Activated CD8-positive, alpha-beta memory T cell treated with anti-CD3 and anti-CD28 coated beads, Interleukin-2, amount 50 U/mL, for 1 hour (primary cell): Measurements from ENCODE around the gene CTNNA2.

Experiments used
- DNase-seq: peaks from one replicate; pipeline ENCODE4 v3.0.0-alpha.2; 2020; ENCODE audit errors: extremely low read depth

CTNNA2 gene

DNA sequence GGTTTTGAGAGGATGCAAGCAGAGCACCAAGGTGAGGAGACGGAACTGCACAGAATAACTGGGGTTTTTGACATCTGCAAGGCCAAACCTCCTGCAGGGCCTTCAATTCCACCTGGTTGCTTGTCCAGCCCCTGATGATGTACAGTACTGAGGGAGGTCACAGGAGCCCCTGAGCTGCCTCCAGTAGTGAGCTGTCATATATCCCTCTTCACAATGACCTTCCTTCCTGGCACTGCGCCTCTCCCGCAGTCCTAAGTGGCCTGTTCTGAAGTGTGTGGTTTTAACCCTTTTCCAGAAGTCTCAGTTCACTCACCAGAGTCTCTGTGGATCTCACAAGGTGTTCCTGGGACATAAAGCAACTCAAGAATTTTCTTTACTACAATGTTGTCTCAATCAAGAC lies 746.4 kb downstream of the CTNNA2 start:
- no peak for DNase-seq

DNA sequence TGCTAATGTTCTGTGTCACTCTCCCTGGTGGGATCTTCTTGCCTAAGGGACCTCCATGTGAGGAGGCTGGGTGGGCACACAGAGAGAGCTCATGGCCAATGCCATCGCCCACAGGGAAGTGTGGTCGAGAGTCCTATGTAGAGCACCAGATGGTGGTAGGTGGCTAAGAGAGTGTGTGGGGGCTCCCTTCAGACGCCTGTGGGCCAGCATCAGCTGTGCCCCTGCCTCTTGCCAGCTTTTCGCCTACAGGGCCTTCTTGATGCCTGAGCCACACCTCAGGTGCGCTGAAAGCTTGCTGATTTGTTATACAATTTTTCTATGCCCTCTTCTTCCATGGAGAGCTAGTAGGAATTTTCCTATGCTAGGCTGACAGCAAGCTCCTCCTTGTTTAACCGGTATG lies 753.4 kb downstream of the CTNNA2 start:
- DNase-seq = no peak

DNA sequence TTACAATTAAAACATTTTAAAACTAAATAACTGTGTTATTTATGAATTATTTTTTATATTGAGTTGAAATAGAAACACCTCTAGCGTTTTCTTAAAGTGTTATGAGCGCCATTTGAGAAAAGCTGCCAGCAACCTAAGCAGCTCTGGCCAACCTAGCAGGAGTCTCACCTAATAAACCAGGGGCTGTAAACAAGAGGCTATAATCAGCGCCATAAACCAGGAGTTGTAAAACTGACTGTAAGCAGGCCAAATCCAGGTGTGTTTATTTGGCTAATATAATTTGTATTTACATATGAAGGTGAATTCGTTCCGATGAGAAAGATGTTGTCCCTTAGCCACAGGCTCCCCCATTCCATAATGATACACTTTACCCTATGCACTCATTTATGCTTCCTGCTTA lies 757.0 kb downstream of the CTNNA2 start:
- no peak for DNase-seq

DNA sequence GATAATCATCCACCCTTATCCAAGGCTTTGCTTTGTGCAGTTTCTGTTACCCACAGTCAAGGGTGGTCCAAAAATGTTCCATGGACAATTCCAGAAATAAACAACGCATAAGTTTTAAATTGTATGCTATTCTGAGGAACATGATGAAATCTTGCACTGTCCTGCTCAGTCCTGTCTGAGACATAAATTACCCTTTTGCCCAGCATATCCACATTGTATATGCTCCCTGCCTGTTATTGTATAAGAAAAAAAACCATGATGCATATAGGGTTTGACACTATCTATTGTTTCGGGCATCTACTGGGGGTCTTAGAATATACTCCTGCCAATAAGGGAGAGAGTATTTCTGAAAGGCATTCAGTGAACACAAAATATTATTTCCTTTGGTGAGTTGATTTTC lies 767.7 kb downstream of the CTNNA2 start:
- DNase-seq = no peak

DNA sequence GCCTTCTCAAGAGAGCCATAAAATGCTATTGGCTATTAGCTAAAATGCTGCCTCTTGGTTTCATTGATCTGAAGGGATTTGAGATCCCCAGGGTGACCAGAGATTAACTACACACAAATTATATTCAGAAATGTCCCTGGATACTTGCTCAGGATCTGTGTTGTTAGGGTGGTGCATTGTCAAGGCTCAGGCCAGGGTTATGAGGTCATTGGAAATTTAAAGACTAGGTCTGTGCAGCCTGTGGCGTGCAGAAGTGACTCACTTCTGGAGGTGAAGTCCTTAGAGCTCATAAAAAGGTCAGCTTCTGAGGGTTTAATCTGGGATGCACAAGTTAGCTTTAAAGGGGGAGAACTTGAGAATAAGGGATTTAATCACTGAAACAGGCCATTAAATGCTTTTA lies 768.2 kb downstream of the CTNNA2 start:
- no peak for DNase-seq

DNA sequence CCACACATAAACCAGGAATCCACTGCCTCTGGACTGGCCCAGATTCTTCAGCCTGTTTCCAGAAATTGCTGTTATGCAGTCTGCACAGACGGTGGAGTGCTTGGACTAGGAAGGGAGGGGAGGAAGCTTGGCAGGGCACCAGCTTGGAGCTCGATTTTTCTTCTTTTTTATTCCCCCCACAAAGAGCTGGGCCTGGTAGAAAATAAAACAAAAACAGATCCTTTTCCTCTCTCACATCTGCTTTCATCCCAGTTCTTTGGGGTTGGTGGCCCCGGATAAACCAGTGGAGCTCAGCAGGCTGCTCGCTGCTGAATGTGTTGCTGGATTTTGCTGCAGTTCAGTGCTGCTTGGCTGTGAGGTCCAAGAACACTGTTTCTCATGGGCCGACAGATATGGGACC lies 775.7 kb downstream of the CTNNA2 start:
- DNase-seq = no peak

DNA sequence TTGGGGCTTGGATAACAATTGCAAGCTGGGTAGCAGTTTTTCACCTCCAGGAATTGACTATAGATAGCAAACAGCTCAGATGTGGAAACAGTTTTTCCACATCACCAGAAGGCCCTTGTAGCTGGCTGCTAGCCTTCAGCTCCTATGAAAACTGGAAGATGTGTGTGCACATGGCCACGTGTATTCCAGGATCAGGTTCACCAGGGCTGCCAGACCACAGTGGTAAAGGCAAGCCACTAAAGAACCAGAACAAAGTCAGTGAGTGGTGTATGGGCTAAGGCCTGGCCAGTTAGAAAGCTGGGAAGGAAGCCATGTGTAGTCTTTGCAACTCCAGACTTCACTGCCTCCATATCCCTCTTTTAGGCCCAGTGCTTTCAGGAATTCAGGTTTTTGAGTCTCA lies 778.8 kb downstream of the CTNNA2 start:
- DNase-seq = no peak

DNA sequence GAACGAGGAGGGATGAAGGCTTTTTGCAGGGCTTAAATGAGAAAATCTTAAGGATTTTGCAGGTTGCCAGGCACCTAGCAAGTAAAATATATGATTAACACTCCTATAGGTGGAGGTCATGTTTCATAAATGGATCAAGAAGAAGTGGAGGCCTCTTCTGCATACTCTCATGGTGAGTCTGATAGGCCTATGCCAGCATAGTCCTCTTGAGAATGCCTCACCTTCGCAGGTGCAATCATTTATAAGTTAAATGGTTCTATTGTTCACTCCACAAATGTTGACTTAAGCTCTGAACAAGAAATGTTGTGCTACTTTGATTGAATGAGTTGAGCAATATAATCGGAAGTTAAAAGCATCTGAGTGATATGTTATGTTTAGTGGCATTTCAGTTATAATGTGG lies 779.6 kb downstream of the CTNNA2 start:
- DNase-seq = no peak

DNA sequence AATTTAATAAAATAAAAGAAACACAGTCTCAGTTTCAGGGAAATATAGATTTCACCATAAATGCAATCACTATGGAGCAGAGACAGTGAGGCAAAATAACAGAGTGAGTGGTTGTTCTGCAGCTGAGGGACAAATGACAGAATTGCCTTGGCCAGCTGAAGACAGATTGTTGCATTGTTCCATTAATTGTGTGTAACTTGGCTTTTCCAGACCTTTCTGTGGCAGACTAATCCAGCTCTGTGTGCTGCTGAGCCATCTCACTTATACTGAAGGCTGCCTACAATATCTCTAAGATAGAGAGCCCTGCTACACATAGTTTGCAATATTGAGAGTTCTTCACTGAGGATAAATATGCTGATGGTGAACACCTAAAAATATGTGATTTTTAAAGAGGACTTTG lies 780.2 kb downstream of the CTNNA2 start:
- no peak for DNase-seq

DNA sequence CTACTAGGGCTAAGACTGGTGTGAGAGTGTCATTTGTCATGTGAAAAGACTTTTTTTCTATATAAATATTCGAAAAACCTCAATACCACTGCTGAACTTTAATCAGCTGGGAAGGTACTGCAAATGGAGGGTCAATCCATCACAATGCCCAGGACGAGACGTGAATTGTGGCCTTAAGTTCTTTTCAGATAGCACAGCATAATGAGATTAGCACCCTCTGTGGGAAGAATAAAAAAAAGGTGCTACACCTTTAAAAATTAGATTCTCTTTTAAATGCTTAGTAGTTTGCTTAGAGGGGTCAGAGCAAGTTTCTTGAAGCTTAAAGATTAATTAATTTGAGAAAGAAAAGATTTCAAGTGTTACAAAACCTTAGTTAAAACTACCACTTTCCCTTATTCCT lies 786.1 kb downstream of the CTNNA2 start:
- DNase-seq = no peak

DNA sequence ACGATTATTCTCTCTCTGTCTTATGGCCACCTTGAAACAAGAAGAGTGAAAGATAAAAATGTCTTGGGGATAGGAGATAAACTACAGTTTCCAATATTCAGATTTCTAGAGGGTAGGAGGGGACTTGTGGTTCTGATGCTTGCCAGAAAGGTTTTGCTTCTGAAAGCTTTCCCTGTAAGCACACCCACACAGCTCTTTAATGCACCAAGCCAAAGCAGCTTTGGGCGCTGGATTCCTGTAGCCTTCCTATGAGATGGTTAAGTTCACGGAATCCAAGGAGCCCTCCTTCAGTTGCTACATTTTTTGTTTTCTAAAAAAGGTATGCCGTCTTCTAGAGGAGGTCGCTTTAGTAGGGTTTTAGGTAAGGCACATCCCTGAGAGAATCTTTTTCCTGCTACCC lies 786.8 kb downstream of the CTNNA2 start:
- no peak for DNase-seq

DNA sequence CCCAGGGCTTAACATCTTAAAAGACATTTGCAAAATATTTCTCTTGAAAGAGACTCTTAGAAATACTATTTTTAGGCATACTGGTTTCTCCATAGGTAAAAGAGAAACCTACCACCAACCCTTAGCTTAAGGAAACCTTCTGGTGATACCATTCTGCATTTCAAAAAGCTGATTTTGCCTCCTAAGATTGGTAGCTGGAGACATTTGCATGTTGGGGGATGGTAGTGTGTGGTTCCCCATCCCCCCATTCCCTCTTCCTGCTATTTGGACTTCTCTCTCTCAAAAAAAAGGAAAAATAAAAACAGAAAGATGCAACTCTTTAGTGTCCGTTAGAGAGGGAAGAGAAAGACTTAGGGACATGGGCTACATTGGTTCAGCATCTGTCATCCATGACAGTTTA lies 787.5 kb downstream of the CTNNA2 start:
- no peak for DNase-seq

DNA sequence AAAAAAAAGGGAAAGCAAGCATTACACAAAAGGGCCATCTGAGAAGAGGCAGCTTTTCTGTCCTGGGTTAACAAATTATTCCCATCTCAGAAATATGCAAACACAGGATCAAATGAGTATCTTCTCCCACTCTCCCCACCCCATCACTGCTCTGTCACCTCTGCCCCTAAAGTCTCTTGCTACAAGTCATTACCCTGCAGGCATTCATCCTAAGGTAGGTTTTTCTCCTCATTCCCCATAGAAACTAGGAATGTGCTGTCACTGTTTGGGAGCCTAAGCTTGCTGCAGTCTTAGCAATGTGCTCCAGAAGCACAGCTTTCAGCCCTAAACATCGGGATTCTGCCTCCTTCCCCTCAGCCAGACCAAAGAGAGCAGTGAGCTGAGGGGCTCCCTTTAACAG lies 788.1 kb downstream of the CTNNA2 start:
- DNase-seq = no peak

DNA sequence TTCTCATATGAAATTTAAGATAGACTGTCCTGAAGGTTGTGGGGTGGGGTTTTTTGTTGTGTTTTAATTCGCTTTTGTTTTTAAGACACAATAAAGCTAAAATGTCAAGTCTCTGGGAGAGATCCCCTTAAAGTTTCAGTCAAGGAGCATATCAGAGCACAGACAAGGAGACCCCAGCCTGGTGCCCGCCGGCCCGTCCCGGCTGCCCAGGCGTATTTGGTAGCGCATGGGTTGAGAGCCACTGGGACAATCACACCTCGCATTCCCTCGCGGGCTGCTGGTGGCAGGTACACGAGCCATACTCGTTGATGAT lies 789.1 kb downstream of the CTNNA2 start:
- no peak for DNase-seq

DNA sequence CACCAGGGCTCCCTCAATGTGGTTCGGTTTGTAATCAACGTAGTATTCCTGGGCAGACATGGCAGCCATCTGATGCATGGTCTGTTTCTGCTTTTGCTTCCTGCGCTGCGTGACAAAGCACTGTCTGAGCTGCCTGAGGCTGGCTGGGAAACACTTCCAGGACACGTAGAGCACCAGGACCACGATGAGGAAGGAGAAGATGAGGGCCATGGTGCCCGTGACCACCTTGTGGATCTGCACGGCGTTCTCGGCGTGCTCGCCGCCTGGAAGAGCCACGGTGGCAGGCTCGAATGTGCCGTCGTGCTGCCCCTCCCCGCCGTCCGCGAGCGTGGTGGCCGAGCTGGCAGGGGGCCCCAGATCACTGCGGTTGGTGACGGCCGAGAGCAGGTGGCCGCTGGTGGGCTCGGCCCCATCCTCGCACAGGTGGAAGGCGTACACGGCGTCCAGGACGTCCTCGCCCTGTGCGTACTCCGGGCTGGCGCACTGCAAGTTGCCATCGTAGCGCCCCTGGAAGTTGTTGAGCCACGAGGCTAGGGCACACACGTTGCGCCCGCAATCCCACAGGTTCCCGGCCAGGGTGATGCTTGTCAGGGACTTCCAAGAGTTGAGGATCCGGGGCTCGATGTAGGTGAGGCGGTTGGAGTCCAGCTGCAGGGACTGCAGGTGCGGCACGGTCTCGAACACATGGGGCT lies 789.6 kb downstream of the CTNNA2 start:
- no peak for DNase-seq

DNA sequence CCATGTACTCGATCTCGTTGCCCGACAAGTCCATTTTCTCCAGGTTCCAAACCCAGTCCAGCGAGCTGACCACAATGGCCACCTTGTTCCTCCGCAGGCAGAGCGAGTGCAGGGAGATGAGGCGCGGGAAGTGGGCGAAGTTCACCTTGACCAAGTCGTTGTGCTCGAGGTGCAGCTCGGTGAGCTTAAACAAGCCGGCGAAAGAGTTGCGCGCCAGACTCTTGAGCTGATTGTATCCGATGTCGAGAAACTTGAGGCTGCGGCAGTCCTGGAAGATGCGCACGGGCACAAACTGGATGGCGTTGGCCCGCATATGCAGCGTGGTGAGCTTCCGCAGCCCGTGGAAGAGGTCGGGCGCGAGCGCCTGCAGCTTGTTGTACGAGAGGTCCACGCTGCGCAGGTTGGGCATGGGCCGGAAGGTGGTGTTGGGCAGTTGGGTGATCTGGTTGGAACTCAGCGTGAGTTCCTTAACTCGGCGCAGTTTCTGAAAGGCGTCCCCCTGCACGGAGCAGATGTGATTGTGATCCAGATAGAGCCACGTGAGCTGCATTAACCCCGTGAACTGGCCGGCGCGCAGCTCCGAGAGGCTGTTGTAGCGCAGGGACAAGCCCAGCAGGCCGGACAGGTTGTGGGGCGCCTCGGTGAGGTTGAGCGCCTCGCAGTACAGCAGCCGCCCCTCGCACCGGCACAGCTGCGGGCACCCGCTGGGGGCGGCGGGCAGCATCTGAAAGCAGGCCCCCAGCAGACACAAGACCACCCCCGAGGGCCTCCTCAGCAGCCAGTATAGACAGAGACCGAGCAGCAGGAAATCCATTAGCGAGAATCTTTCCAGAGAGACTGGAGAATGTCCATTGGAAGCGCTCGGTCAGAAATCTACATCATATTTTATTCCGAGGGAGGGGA lies 790.4 kb downstream of the CTNNA2 start:
- DNase-seq = no peak

DNA sequence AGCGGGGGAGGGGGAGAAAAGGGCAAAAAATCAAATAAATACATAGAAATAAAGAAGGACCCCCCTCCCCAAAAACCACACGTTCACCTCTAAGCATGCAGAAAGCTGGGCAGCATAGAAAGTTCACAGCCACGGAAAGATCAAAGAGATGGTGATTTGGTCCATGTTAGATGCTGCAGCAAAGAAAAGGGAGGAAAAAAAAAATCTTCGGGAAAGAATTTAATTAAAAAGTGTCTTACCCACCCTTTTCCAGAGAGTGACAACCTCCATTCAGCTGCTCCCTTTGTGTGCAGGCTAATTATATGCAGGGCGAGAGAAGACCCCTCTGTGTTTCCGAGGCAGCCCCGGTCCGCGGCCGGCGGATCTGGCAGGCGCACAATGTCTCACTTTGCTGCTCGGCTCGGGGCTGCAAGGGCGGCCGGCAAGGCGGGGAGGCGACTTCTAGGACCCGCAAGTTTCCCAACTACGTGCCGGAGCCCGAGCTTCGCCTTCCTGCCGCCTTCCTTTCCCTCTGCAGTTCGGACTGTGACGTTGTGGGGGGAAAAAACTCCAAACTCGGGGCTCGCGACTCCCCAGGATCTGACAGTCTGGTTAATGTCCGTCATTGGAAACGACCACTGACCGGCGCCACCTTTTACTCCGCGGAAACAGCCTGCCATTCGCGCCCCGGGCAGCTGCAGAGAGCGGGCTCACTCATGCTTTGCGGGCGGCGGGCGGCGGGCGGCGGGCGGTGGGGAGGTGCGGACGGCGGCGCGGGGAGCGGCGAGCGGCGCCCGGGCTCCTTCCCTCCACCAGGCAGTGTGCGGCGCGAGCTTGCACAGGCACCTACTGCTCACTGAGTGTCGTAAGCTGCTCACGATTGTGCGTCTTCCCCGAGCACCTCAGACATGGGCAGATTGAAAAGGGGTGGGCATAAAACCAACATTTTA lies 791.3 kb downstream of the CTNNA2 start, which contains the start of gene LRRTM1:
TSS of gene LRRTM1 (minus strand) at position 844 of the 929 bp plus-strand sequence. CDS start 933 bp downstream, outside the sequence.
- no peak for DNase-seq

DNA sequence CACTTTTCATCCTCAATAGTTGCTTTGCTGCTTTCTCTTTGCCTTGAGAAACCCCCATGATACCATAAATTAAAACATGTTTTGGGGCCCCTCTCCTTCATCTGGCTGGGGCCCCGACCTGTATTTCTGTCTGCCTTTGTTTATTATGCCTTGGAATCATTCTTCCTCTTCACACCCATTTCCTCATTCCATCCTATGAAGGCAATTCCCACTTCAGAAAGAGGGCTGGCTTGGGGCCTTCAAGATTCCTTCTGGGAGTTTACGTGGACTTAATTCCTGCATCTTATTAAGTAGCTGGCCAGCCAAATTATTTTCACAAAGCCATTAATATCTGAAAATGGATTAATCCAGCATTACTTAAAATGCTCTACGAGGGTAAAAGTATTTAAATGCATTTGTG lies 798.5 kb downstream of the CTNNA2 start:
- DNase-seq = no peak

DNA sequence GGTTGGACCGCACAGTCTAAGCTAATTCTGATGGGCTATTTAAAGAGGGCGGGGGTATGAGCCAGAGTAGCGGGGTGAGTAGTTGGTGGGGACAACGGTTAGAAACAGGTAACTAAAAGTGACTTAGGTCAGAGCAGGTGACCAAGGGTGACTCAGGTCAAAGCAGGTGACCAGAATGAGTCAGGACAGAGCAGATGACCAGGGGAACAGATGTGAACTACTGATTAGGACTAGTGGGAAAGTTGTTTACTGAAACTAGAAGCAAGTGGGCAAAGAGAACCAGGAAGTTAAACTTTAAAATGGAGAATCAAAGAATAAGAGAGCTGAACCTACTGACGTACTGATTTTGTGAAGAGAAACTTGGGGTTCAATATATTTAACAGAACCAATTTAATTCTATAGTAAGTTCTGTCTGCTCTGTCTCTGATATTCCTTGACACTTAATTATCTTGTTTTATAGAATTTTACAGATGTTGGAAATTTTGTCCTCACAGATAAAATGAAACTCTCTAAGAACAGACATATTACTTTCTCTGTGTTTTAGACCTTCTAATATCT lies 799.5 kb downstream of the CTNNA2 start:
- no peak for DNase-seq

DNA sequence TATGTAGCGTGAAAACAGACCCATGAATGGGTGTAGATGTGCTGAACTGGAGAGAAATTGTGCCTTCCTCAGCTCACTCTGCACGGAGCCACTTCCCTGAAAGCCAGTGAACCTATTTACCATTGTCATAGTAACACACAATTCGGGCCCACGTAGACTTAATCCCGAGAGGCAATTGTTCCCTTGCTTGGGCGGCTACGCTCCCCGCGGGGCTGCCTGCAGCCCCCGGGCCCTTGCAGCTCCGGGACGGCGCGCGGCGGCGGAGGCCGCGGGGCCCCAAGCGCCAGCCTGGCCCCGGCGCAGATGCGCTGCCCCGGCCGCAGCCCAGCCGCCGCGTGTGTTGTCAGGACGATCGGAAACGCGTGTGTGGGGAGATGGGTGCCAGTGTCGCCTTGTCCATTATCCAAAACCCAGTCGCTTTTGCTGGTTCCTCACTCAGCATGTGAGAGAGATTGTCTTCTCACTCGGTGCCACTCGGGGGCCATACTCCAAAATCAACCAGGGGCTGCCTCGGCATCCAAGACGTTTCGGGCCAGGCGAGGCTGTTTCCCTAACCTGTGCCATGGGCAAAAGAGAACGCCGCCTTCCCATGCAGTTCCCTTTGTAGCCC lies 809.6 kb downstream of the CTNNA2 start:
- DNase-seq = no peak

DNA sequence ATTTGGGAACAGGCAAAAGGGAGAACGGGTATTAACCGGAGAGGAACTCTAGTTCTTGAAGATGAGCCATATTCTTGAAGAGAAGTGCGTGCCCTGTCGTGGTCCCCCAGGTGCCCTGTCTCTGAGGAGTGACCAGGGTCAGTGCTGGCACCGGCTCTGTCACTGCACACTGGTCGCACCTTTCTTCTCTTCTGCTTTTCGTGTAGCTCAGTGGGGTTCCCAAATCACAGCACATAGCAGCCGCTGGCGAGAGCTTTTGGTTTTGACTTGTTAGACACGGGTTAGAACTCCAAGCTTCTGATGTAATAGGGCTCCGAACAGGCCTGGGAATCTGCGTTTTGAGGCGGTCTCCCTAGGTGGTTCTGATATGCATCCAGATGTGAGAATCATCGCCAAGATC lies 810.1 kb downstream of the CTNNA2 start:
- DNase-seq = no peak

DNA sequence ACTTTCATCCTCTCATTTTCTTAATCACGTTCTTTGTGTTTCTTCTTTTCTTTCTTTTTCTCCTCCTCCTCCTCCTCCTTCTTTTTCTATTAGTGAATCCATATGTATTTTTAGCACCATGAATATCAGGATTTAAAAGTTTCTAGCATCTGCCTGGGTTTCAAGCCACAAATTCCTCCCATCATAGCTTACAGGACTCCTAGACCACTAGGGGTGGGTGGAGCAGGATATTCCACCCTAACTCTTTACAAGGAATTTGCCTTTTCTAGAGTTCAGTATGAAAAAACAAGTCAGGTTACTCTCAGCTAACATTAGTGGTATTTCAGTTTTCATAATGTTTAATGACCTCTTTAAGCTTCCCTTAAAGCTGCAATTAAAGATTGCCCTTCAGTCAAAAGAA lies 810.8 kb downstream of the CTNNA2 start:
- DNase-seq = no peak
